HepG2 (cell line): ENCODE results near the gene LTA. TPM values are rescaled to one million over a fixed set of nuclear protein-coding genes. Genes with fewer than 3 reads are reported as not detected.

Experiments used
- ARID5B ChIP-seq: IDR thresholded peaks from 2 replicates; pipeline ENCODE4 v1.4.0; 2020; ENCODE audit warnings: mild to moderate bottlenecking, missing genetic modification reagents
- FOXK1 ChIP-seq: sonication (generic); formaldehyde crosslinking; IDR thresholded peaks from 2 replicates; pipeline ENCODE4 v1.4.0; 2020; ENCODE audit warnings: low read depth, missing genetic modification reagents, borderline replicate concordance
- GLI4 ChIP-seq: sonication (generic); formaldehyde crosslinking; IDR thresholded peaks from 2 replicates; pipeline ENCODE4 v1.5.1; 2020; ENCODE audit warnings: missing genetic modification reagents, mild to moderate bottlenecking, moderate library complexity, borderline replicate concordance
- GPN1 ChIP-seq: sonication (generic); formaldehyde crosslinking; IDR thresholded peaks from 2 replicates; pipeline ENCODE4 v1.5.1; 2020; ENCODE audit warnings: missing genetic modification reagents, borderline replicate concordance
- HES4 ChIP-seq: sonication (generic); formaldehyde crosslinking; IDR thresholded peaks from 2 replicates; pipeline ENCODE4 v1.9.0; 2021; ENCODE audit warnings: mild to moderate bottlenecking, missing genetic modification reagents, borderline replicate concordance
- HMGA1 ChIP-seq: sonication (generic); formaldehyde crosslinking; conservative IDR thresholded peaks from 2 replicates; pipeline ENCODE4 v1.4.0; 2020; ENCODE audit warnings: missing genetic modification reagents
- LBX2 ChIP-seq: sonication (generic); formaldehyde crosslinking; IDR thresholded peaks from 2 replicates; pipeline ENCODE4 v1.5.0; 2020; ENCODE audit warnings: missing genetic modification reagents, mild to moderate bottlenecking, borderline replicate concordance
- MLX ChIP-seq: IDR thresholded peaks from 2 replicates; pipeline ENCODE4 v1.6.1; 2016
- MTA1 ChIP-seq: sonication (generic); formaldehyde crosslinking; IDR thresholded peaks from 2 replicates; pipeline ENCODE4 v1.4.0; 2020; ENCODE audit warnings: missing genetic modification reagents, mild to moderate bottlenecking, borderline replicate concordance
- MTA3 ChIP-seq: sonication (generic); formaldehyde crosslinking; IDR thresholded peaks from 2 replicates; pipeline ENCODE4 v1.4.0; 2020; ENCODE audit warnings: missing genetic modification reagents
- MYNN ChIP-seq: sonication (generic); formaldehyde crosslinking; IDR thresholded peaks from 2 replicates; pipeline ENCODE4 v1.4.0; 2020; ENCODE audit warnings: mild to moderate bottlenecking, low read depth, missing genetic modification reagents
- MZF1 ChIP-seq: sonication (generic); formaldehyde crosslinking; IDR thresholded peaks from 2 replicates; pipeline ENCODE4 v1.8.1; 2023; ENCODE audit warnings: mild to moderate bottlenecking, missing genetic modification reagents, borderline replicate concordance
- SIX1 ChIP-seq: sonication (generic); formaldehyde crosslinking; IDR thresholded peaks from 2 replicates; pipeline ENCODE4 v1.4.0; 2020; ENCODE audit warnings: missing genetic modification reagents, borderline replicate concordance
- TFAP4 ChIP-seq: sonication (generic); IDR thresholded peaks from 2 replicates; pipeline ENCODE4 v1.6.1; 2016; ENCODE audit warnings: low read depth, borderline replicate concordance
- ZBTB10 ChIP-seq: sonication (generic); formaldehyde crosslinking; IDR thresholded peaks from 2 replicates; pipeline ENCODE4 v1.4.0; 2020; ENCODE audit warnings: missing genetic modification reagents, borderline replicate concordance
- ZNF18 ChIP-seq: sonication (generic); formaldehyde crosslinking; IDR thresholded peaks from 2 replicates; pipeline ENCODE4 v1.8.0; 2022; ENCODE audit warnings: mild to moderate bottlenecking, missing genetic modification reagents; ENCODE audit not compliant: insufficient replicate concordance
- ZNF431 ChIP-seq: sonication (generic); formaldehyde crosslinking; IDR thresholded peaks from 2 replicates; pipeline ENCODE4 v1.9.0; 2022; ENCODE audit warnings: missing genetic modification reagents, low read depth, mild to moderate bottlenecking, borderline replicate concordance
- polyA plus RNA-seq, 8 experiments: library from polyadenylated mRNA; depleted of rRNA in 3 of 8; stranded (reverse) in 7 of 8; unstranded in 1 of 8; fragments of >200 nt; fragmentation: Illumina TruSeq in 4 of 8; extraction: Trizol in 4 of 8; gene quantifications; 2 replicates each; pipeline versions ENCODE4 v1.2.1 to v1.2.3, GENCODE V29; 2011 to 2016; ENCODE audit warnings: low read depth in 4 of 8, missing spikeins in 1 of 8, mixed read lengths in 1 of 8; ENCODE audit not compliant: insufficient read depth in 1 of 8
- total RNA-seq, 5 experiments: library from RNA; depleted of rRNA; stranded (reverse); fragments of >200 nt; fragmentation: Illumina TruSeq; extraction: Trizol; gene quantifications; 2 replicates each; pipeline ENCODE4 v1.2.3, GENCODE V29; 2016; ENCODE audit warnings: low read depth in 1 of 5

Gene LTA
- total and polyA plus RNA-seq, 2 of the 13 experiments (the other 11 are each of a cell fraction or from before 2014, with no cell fraction given): 0.09 TPM; not detected in 1

GRCh38 chr6:31619805-31620585 is 47.9 kb downstream of the LTA start (continued):
- TF ChIP-seq SIX1: 0 out of 2 replicates have a peak, but pooled peaks have one; percentile 34
- TF ChIP-seq ZNF18 (CRISPR knock-in tag): no peak
- TF ChIP-seq TFAP4: no peak
- no peak; the same call in 1 of the 2 replicates for TF ChIP-seq ARID5B
- TF ChIP-seq MYNN: no peak
- no peak for TF ChIP-seq MLX
- TF ChIP-seq HES4 (CRISPR knock-in tag): peak; percentile 69; the same call in 1 of the 2 replicates
- peak; percentile 69; the same call in 1 of the 2 replicates for TF ChIP-seq MTA1 (CRISPR knock-in tag)
- TF ChIP-seq GLI4 (CRISPR knock-in tag): no peak
- TF ChIP-seq FOXK1 (CRISPR knock-in tag): no peak
- TF ChIP-seq LBX2 (CRISPR knock-in tag): peak; percentile 79; the same call in 1 of the 2 replicates
- TF ChIP-seq ZNF431 (CRISPR knock-in tag): no peak
- TF ChIP-seq MTA3 (CRISPR knock-in tag): no peak
- TF ChIP-seq HMGA1 (CRISPR knock-in tag): no peak
- TF ChIP-seq ZBTB10: no peak
- no peak for TF ChIP-seq MZF1
- TF ChIP-seq GPN1 (CRISPR knock-in tag): no peak
